ENCODE results near the gene C19orf33.

The C19orf33 gene

GRCh38 chr19:38307076-38307475 is 3.0 kb downstream of the C19orf33 start:
- no peak for DNase-seq (ENCODE audit: low read depth in 1 of 2, low spot score in 1 of 2)
- in situ Hi-C loops (cut with HindIII; ENCODE audit: low pct_unique_long_range_greater_than_20kb, low sequenced_read_pairs): no loop called here
- TF ChIP-seq JUND (IDR thresholded peaks at IDR 0.05; ENCODE audit: low read depth): no peak

- in situ Hi-C loops (cut with HindIII; ENCODE audit: low pct_unique_long_range_greater_than_20kb, low sequenced_read_pairs): no loop called here
Measured at GRCh38 chr19:38307597-38307996, 3.5 kb downstream of the C19orf33 start.

GRCh38 chr19:38308006-38308766 is 4.1 kb downstream of the C19orf33 start:
- no peak for DNase-seq (ENCODE audit: low read depth in 1 of 2, low spot score in 1 of 2)
- TF ChIP-seq JUND (IDR thresholded peaks at IDR 0.05; ENCODE audit: low read depth): no peak
- in situ Hi-C loops (cut with HindIII; ENCODE audit: low pct_unique_long_range_greater_than_20kb, low sequenced_read_pairs): no loop called here

More at GRCh38 chr19:38307597-38307996, 3.5 kb downstream of the C19orf33 start:
- no peak for TF ChIP-seq JUND (IDR thresholded peaks at IDR 0.05; ENCODE audit: low read depth)
- no peak for DNase-seq (ENCODE audit: low read depth in 1 of 2, low spot score in 1 of 2)

- in situ Hi-C loops (cut with HindIII; ENCODE audit: low pct_unique_long_range_greater_than_20kb, low sequenced_read_pairs): no loop called here
- TF ChIP-seq JUND (IDR thresholded peaks at IDR 0.05; ENCODE audit: low read depth): no peak
- no peak for DNase-seq (ENCODE audit: low read depth in 1 of 2, low spot score in 1 of 2)
Measured at GRCh38 chr19:38308926-38309614, 5.0 kb downstream of the C19orf33 start.

- no peak for DNase-seq (ENCODE audit: low read depth in 1 of 2, low spot score in 1 of 2)
- TF ChIP-seq JUND (IDR thresholded peaks at IDR 0.05; ENCODE audit: low read depth): no peak
- in situ Hi-C loops (cut with HindIII; ENCODE audit: low pct_unique_long_range_greater_than_20kb, low sequenced_read_pairs): no loop called here
Measured at GRCh38 chr19:38309615-38310278, 5.7 kb downstream of the C19orf33 start.

GRCh38 chr19:38310279-38310670 is 6.2 kb downstream of the C19orf33 start:
- no peak for TF ChIP-seq JUND (IDR thresholded peaks at IDR 0.05; ENCODE audit: low read depth)
- no peak for DNase-seq (ENCODE audit: low read depth in 1 of 2, low spot score in 1 of 2)
- in situ Hi-C loops (cut with HindIII; ENCODE audit: low pct_unique_long_range_greater_than_20kb, low sequenced_read_pairs): no loop called here

- DNase-seq (ENCODE audit: low read depth in 1 of 2, low spot score in 1 of 2): no peak
- no peak for TF ChIP-seq JUND (IDR thresholded peaks at IDR 0.05; ENCODE audit: low read depth)
- in situ Hi-C loops (cut with HindIII; ENCODE audit: low pct_unique_long_range_greater_than_20kb, low sequenced_read_pairs): no loop called here
Measured at GRCh38 chr19:38310986-38311385, 6.9 kb downstream of the C19orf33 start.

- peak; percentile 89 to 96 for DNase-seq (ENCODE audit: low read depth in 1 of 2, low spot score in 1 of 2)
- in situ Hi-C loops (cut with HindIII; ENCODE audit: low pct_unique_long_range_greater_than_20kb, low sequenced_read_pairs): no loop called here
- TF ChIP-seq JUND (IDR thresholded peaks at IDR 0.05; ENCODE audit: low read depth): no peak
Measured at GRCh38 chr19:38315657-38316476, 11.8 kb downstream of the C19orf33 start, which contains the start of gene YIF1B. TSS of gene YIF1B (minus strand) at chr19:38315947. CDS start at chr19:38315917, 30 bp downstream.

- in situ Hi-C loops (cut with HindIII; ENCODE audit: low pct_unique_long_range_greater_than_20kb, low sequenced_read_pairs): no loop called here
- no peak for TF ChIP-seq JUND (IDR thresholded peaks at IDR 0.05; ENCODE audit: low read depth)
- DNase-seq (ENCODE audit: low read depth in 1 of 2, low spot score in 1 of 2): no peak
Measured at GRCh38 chr19:38316477-38317067, 12.5 kb downstream of the C19orf33 start.

- in situ Hi-C loops (cut with HindIII; ENCODE audit: low pct_unique_long_range_greater_than_20kb, low sequenced_read_pairs): no loop called here
- TF ChIP-seq JUND (IDR thresholded peaks at IDR 0.05; ENCODE audit: low read depth): no peak
- DNase-seq (ENCODE audit: low read depth in 1 of 2, low spot score in 1 of 2): no peak
Measured at GRCh38 chr19:38317104-38317612, 13.1 kb downstream of the C19orf33 start.

- no peak for DNase-seq (ENCODE audit: low read depth in 1 of 2, low spot score in 1 of 2)
- TF ChIP-seq JUND (IDR thresholded peaks at IDR 0.05; ENCODE audit: low read depth): no peak
- in situ Hi-C loops (cut with HindIII; ENCODE audit: low pct_unique_long_range_greater_than_20kb, low sequenced_read_pairs): no loop called here
Measured at GRCh38 chr19:38318660-38319059, 14.6 kb downstream of the C19orf33 start.

Data from T47D (cell line).